Measurements from ENCODE around the gene HYAL1.
A peak's percentile ranks its signal among the peaks of the same experiment; 100 is the strongest.

The HYAL1 gene

GRCh38 chr3:50334339-50335075 is 31.1 kb upstream of the HYAL1 start:
- no peak for DNase-seq

GRCh38 chr3:50333744-50334328 is 30.5 kb upstream of the HYAL1 start:
- DNase-seq = no peak

GRCh38 chr3:50331364-50331907 is 28.1 kb upstream of the HYAL1 start:
- DNase-seq = no peak

- DNase-seq = no peak
Measured at GRCh38 chr3:50330330-50330729, 27.0 kb upstream of the HYAL1 start.

GRCh38 chr3:50327943-50328691 is 24.7 kb upstream of the HYAL1 start, which contains the start of gene TUSC2:
TUSC2 (minus strand) TSS chr3:50328223; CDS start chr3:50328099, 124 bp downstream.
- peak; percentile 92 for DNase-seq

- no peak for DNase-seq
Measured at GRCh38 chr3:50327129-50327528, 23.8 kb upstream of the HYAL1 start.

GRCh38 chr3:50326182-50326541 is 22.8 kb upstream of the HYAL1 start:
- DNase-seq = no peak

GRCh38 chr3:50325497-50326181 is 22.3 kb upstream of the HYAL1 start:
- DNase-seq = no peak

GRCh38 chr3:50325113-50325480 is 21.7 kb upstream of the HYAL1 start:
- no peak for DNase-seq

GRCh38 chr3:50324351-50325112 is 21.2 kb upstream of the HYAL1 start:
- peak; percentile 74 for DNase-seq

GRCh38 chr3:50323614-50324199 is 20.3 kb upstream of the HYAL1 start:
- no peak for DNase-seq

GRCh38 chr3:50323092-50323600 is 19.8 kb upstream of the HYAL1 start:
- DNase-seq = no peak

GRCh38 chr3:50322386-50323091 is 19.2 kb upstream of the HYAL1 start, which contains the start of gene HYAL2:
HYAL2 (minus strand) TSS chr3:50322745; CDS start chr3:50320489, 2,256 bp downstream.
- no peak for DNase-seq

- no peak for DNase-seq
Measured at GRCh38 chr3:50322115-50322385, 18.7 kb upstream of the HYAL1 start.

GRCh38 chr3:50321336-50322114 is 18.2 kb upstream of the HYAL1 start:
- peak; percentile 85 for DNase-seq

GRCh38 chr3:50320853-50321335 is 17.5 kb upstream of the HYAL1 start:
- DNase-seq = no peak

GRCh38 chr3:50319894-50320625 is 16.7 kb upstream of the HYAL1 start:
- DNase-seq = no peak

- DNase-seq = no peak
Measured at GRCh38 chr3:50319181-50319893, 16.0 kb upstream of the HYAL1 start.

- DNase-seq = no peak
Measured at GRCh38 chr3:50318615-50319014, 15.2 kb upstream of the HYAL1 start.
